HepG2 (cell line): ENCODE data around the gene GSK3B. TPM values are rescaled to one million over a fixed set of nuclear protein-coding genes. Genes with fewer than 3 reads are reported as not detected.

Source experiments
- ATAC-seq: fragments of 200-7000 bp; cut with Tn5 transposase; 3 replicates; pipeline ENCODE4 v1.9.1; 2020; ENCODE audit warnings: mild to moderate bottlenecking, moderate library complexity
- BruUV-seq: library from RNA; stranded (reverse); fragments of 400-500 nt; replicated peaks from 2 replicates; lab custom pipeline; 2021; lab: Mats Ljungman, UMichigan
- CTCF ChIA-PET: fragments of 300-600 bp; formaldehyde crosslinking; extraction: SDS; loops from one replicate; lab custom pipeline; 2021; ENCODE audit warnings: low total read pairs, inconsistent platforms, low intra/inter-chr PET ratio; lab: Yijun Ruan, JAX
- POLR2A ChIA-PET: fragments of 350-600 bp; sonication (Branson Sonifier 250); formaldehyde crosslinking; loops from one replicate; lab custom pipeline; 2020; ENCODE audit warnings: antibody characterized with exemption, inconsistent platforms; lab: Yijun Ruan, JAX
- DNase-seq: peaks from one replicate; pipeline ENCODE4 v3.0.0-alpha.2; 2015; ENCODE audit warnings: low spot score
- FAIRE-seq: peaks from 3 replicates; lab custom pipeline; 2011; peaks lifted over from hg19 to GRCh38; lab: Jason Lieb, UNC
- H2AFZ ChIP-seq: one replicate; pipeline ENCODE4 v1.6.1; 2011; ENCODE audit warnings: low read length, inconsistent platforms
- H3K27ac ChIP-seq: fragments of 300-600 bp; 3 replicates; pipeline ENCODE4 v1.8.0; 2011; ENCODE audit warnings: mixed run types, mild to moderate bottlenecking, mixed read lengths, low read length, inconsistent platforms; ENCODE audit not compliant: insufficient read depth; ENCODE audit errors: extremely low read length
- H3K27me3 ChIP-seq, 2 experiments: fragments of 200-600 bp in 1 of 2; 2 replicates in 1 of 2; 3 replicates in 1 of 2; pipeline versions ENCODE4 v1.6.0 to v1.8.0; 2011; ENCODE audit warnings: low read length in 2 of 2, mild to moderate bottlenecking in 2 of 2, moderate library complexity in 2 of 2, inconsistent platforms in 1 of 2; ENCODE audit not compliant: insufficient read depth in 2 of 2, control insufficient read depth in 1 of 2
- H3K36me3 ChIP-seq, 2 experiments: fragments of 200-600 bp in 1 of 2; replicated peaks in 1 of 2; 2 replicates in 1 of 2; 3 replicates in 1 of 2; pipeline versions ENCODE4 v1.5.1 to v1.8.0; 2011; ENCODE audit warnings: low read length in 2 of 2, inconsistent platforms in 1 of 2; ENCODE audit not compliant: insufficient read depth in 2 of 2, control insufficient read depth in 1 of 2
- H3K4me1 ChIP-seq: 2 replicates; pipeline ENCODE4 v1.5.1; 2012; ENCODE audit warnings: low read length, inconsistent platforms; ENCODE audit not compliant: insufficient read depth
- H3K4me2 ChIP-seq: 2 replicates; pipeline ENCODE4 v1.6.0; 2011; ENCODE audit warnings: low read depth, low read length, inconsistent platforms
- H3K4me3 ChIP-seq, 3 experiments: fragments of 200-600 bp in 1 of 3; sonication (generic), shearing (Covaris generic) in 1 of 3; replicated peaks in 1 of 3; 2 replicates each; pipeline ENCODE4 v1.5.1; 2011 to 2016; ENCODE audit warnings: low read length in 3 of 3, inconsistent platforms in 2 of 3, low read depth in 2 of 3, mild to moderate bottlenecking in 2 of 3, control low read depth in 1 of 3, mixed read lengths in 1 of 3; ENCODE audit not compliant: insufficient read depth in 1 of 3
- H3K79me2 ChIP-seq: one replicate; pipeline ENCODE4 v1.6.1; 2011; ENCODE audit warnings: low read length, inconsistent platforms; ENCODE audit not compliant: insufficient read depth
- H3K9ac ChIP-seq: 2 replicates; pipeline ENCODE4 v1.6.0; 2011; ENCODE audit warnings: mild to moderate bottlenecking, low read depth, low read length, inconsistent platforms; ENCODE audit not compliant: insufficient read depth
- H3K9me3 ChIP-seq: 2 replicates; pipeline ENCODE4 v1.5.1; 2012; ENCODE audit warnings: mild to moderate bottlenecking, low read length
- H4K20me1 ChIP-seq: 2 replicates; pipeline ENCODE4 v1.6.0; 2011; ENCODE audit warnings: inconsistent platforms, mild to moderate bottlenecking, low read length, moderate library complexity; ENCODE audit not compliant: insufficient read depth
- ATF1 ChIP-seq: IDR thresholded peaks from 2 replicates; pipeline ENCODE4 v1.6.1; 2016; ENCODE audit warnings: mild to moderate bottlenecking, control low read depth
- BHLHE40 ChIP-seq: IDR thresholded peaks from 2 replicates; pipeline ENCODE4 v1.6.1; 2011; ENCODE audit warnings: low read length, improper control_type of control experiment
- CC2D1A ChIP-seq: sonication (generic); formaldehyde crosslinking; IDR thresholded peaks from 2 replicates; pipeline ENCODE4 v1.8.1; 2023; ENCODE audit warnings: mild to moderate bottlenecking, missing genetic modification reagents
- GTF3A ChIP-seq: sonication (generic); formaldehyde crosslinking; conservative IDR thresholded peaks from 2 replicates; pipeline ENCODE4 v1.4.0; 2020; ENCODE audit warnings: mild to moderate bottlenecking, missing genetic modification reagents
- HNF4A ChIP-seq: sonication (generic); formaldehyde crosslinking; IDR thresholded peaks from 2 replicates; pipeline ENCODE4 v1.4.0; 2020; ENCODE audit warnings: missing genetic modification reagents
- KAT2B ChIP-seq: fragments of 150-350 bp; IDR thresholded peaks from 2 replicates; pipeline ENCODE4 v1.6.1; 2014; ENCODE audit warnings: low read depth, low read length, borderline replicate concordance
- NR1H2 ChIP-seq: sonication (generic); formaldehyde crosslinking; IDR thresholded peaks from 2 replicates; pipeline ENCODE4 v1.8.1; 2022; ENCODE audit warnings: low read depth, missing genetic modification reagents, borderline replicate concordance
- PHF20 ChIP-seq: sonication (generic); formaldehyde crosslinking; IDR thresholded peaks from 2 replicates; pipeline ENCODE4 v1.5.0; 2020; ENCODE audit warnings: mild to moderate bottlenecking, missing genetic modification reagents
- SRF ChIP-seq: IDR thresholded peaks from 2 replicates; pipeline ENCODE4 v1.6.1; 2011; ENCODE audit warnings: mild to moderate bottlenecking, low read depth, low read length, moderate library complexity
- ZFX ChIP-seq: sonication (generic); formaldehyde crosslinking; IDR thresholded peaks from 2 replicates; pipeline ENCODE4 v1.4.0; 2020; ENCODE audit warnings: mild to moderate bottlenecking, low read depth, missing genetic modification reagents, moderate library complexity
- ZNF124 ChIP-seq: sonication (generic); formaldehyde crosslinking; IDR thresholded peaks from 2 replicates; pipeline ENCODE4 v1.4.0; 2020; ENCODE audit warnings: missing genetic modification reagents
- ZNF180 ChIP-seq: sonication (generic); formaldehyde crosslinking; IDR thresholded peaks from 2 replicates; pipeline ENCODE4 v1.4.0; 2020; ENCODE audit warnings: low read depth, missing genetic modification reagents, borderline replicate concordance
- ZNF263 ChIP-seq: sonication (generic); formaldehyde crosslinking; IDR thresholded peaks from 2 replicates; pipeline ENCODE4 v1.4.0; 2020; ENCODE audit warnings: missing genetic modification reagents
- ZNF766 ChIP-seq: sonication (generic); formaldehyde crosslinking; IDR thresholded peaks from 2 replicates; pipeline ENCODE4 v1.5.0; 2020; ENCODE audit warnings: missing genetic modification reagents, borderline replicate concordance
- ZNF839 ChIP-seq: sonication (generic); formaldehyde crosslinking; IDR thresholded peaks from 2 replicates; pipeline ENCODE4 v1.4.0; 2020; ENCODE audit warnings: missing genetic modification reagents, mild to moderate bottlenecking, borderline replicate concordance
- WGBS: methylation state at CpG from one replicate; pipeline ENCODE4 v1.1.6; 2017; ENCODE audit warnings: low lambda C conversion rate; 5-methylcytosine and 5-hydroxymethylcytosine counted together
- in situ Hi-C: cut with HindIII; loops from 2 replicates; pipeline ENCODE4 v1.10.0; 2017; ENCODE audit warnings: low pct_unique_long_range_greater_than_20kb; ENCODE audit not compliant: extremely low pct_ligation_motif_present
- intact Hi-C: fragments of 100-400 bp; cut with micrococcal nuclease; formaldehyde crosslinking; loops from one replicate; pipeline ENCODE4 v1.10.0; 2022; ENCODE audit not compliant: unreplicated experiment
- polyA plus RNA-seq, 8 experiments: library from polyadenylated mRNA; depleted of rRNA in 3 of 8; stranded (reverse) in 7 of 8; unstranded in 1 of 8; fragments of >200 nt; fragmentation: Illumina TruSeq in 4 of 8; extraction: Trizol in 4 of 8; gene quantifications; 2 replicates each; pipeline versions ENCODE4 v1.2.1 to v1.2.3, GENCODE V29; 2011 to 2016; ENCODE audit warnings: low read depth in 4 of 8, missing spikeins in 1 of 8, mixed read lengths in 1 of 8; ENCODE audit not compliant: insufficient read depth in 1 of 8
- total RNA-seq, 5 experiments: library from RNA; depleted of rRNA; stranded (reverse); fragments of >200 nt; fragmentation: Illumina TruSeq; extraction: Trizol; gene quantifications; 2 replicates each; pipeline ENCODE4 v1.2.3, GENCODE V29; 2016; ENCODE audit warnings: low read depth in 1 of 5
- TF ChIP-seq, protein P1 (sequence below): sonication (generic); formaldehyde crosslinking; IDR thresholded peaks from 2 replicates; pipeline ENCODE4 v1.4.0; 2020; ENCODE audit warnings: missing genetic modification reagents, borderline replicate concordance
- TF ChIP-seq, protein P2 (sequence below): fragments of 450-650 bp; IDR thresholded peaks from 2 replicates; pipeline ENCODE4 v1.6.1; 2016
- TF ChIP-seq, protein P3 (sequence below): sonication (generic); formaldehyde crosslinking; IDR thresholded peaks from 2 replicates; pipeline ENCODE4 v1.4.0; 2020; ENCODE audit warnings: mild to moderate bottlenecking, missing genetic modification reagents
- TF ChIP-seq, protein P4 (sequence below): sonication (generic); formaldehyde crosslinking; IDR thresholded peaks from 2 replicates; pipeline ENCODE4 v1.4.0; 2020; ENCODE audit warnings: missing genetic modification reagents
- TF ChIP-seq, protein P5 (sequence below), 2 experiments: fragments of 450-650 bp in 1 of 2; sonication (generic) in 1 of 2; formaldehyde crosslinking; IDR thresholded peaks; 2 replicates each; pipeline versions ENCODE4 v1.5.0 to v1.8.0; 2020 to 2022; ENCODE audit warnings: mild to moderate bottlenecking in 1 of 2, missing genetic modification reagents in 1 of 2

GSK3B gene
- total and polyA plus RNA-seq, 2 of the 13 experiments (the other 11 are each of a cell fraction or from before 2014, with no cell fraction given): 22.3 to 30.1 TPM

DNA sequence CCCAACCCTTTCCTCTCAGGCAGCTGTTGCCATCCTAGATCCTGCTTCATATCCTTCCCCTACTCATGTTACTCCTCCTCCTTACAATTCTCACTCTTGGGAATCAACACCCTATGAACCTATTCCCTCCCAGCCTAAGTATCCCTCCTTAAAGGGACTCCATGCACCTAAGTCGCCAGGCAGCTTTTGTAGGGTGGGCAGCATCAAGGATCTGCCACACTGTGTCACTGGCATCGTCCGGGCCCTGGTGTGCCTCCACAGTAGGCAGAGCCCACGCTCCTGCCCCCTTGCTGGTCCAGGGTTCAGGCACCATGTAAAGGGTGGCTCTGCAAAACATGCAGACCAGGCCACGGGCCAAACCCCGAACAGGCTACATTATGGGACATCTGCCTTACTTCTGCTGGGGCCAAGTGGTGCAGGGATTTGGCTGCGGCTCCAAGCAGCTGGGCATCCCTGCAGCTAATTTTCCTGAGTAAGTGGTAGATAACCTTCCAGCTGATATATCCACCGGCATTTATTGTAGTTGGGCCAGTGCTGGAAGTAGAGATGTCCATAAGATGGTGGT lies 53.4 kb downstream of the GSK3B start:
- CTCF ChIA-PET: no interaction called here
- Histone ChIP-seq H3K9ac (no peak overlapping the region), H3K9me3 (peaks cover 31% of the 10 kb centered on the region), H3K4me3 (no peak overlapping the region), H3K4me2 (no peak overlapping the region), H3K79me2 (peaks cover 91% of the 10 kb centered on the region), H2AFZ (no peak overlapping the region), H3K27ac (no peak overlapping the region), H3K27me3 (no peaks in the 10 kb centered on the region; a peak in 1 of 5 replicates), H3K4me1 (no peaks in the 10 kb centered on the region), H4K20me1 (peaks cover 4% of the 10 kb centered on the region), H3K36me3 (peaks cover 0 to 2% of the 10 kb centered on the region in 2 experiments; a peak in 2 of 5 replicates)
- no TSS peak for BruUV-seq
- WGBS: 97% methylated on average over 8 of the region's 8 CpGs
- in situ Hi-C loops (no loop called here), intact Hi-C loops (no loop called here)
- ATAC-seq (no peak), FAIRE-seq (no peak), DNase-seq (no peak)
- POLR2A ChIA-PET: no interaction called here
- TF ChIP-seq ZNF766 (CRISPR knock-in tag) (no peak), SRF (no peak), ZNF124 (no peak), BHLHE40 (no peak), NR1H2 (no peak), HNF4A (no peak), CC2D1A (no peak), KAT2B (no peak), GTF3A (CRISPR knock-in tag) (no peak), ZFX (no peak), ZNF180 (CRISPR knock-in tag) (no peak), ZNF839 (CRISPR knock-in tag) (no peak), ATF1 (CRISPR knock-in tag) (no peak), PHF20 (no peak), ZNF263 (CRISPR knock-in tag) (no peak)
- TF ChIP-seq, protein P1, sequence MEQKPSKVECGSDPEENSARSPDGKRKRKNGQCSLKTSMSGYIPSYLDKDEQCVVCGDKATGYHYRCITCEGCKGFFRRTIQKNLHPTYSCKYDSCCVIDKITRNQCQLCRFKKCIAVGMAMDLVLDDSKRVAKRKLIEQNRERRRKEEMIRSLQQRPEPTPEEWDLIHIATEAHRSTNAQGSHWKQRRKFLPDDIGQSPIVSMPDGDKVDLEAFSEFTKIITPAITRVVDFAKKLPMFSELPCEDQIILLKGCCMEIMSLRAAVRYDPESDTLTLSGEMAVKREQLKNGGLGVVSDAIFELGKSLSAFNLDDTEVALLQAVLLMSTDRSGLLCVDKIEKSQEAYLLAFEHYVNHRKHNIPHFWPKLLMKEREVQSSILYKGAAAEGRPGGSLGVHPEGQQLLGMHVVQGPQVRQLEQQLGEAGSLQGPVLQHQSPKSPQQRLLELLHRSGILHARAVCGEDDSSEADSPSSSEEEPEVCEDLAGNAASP: no peak
- TF ChIP-seq, protein P2, sequence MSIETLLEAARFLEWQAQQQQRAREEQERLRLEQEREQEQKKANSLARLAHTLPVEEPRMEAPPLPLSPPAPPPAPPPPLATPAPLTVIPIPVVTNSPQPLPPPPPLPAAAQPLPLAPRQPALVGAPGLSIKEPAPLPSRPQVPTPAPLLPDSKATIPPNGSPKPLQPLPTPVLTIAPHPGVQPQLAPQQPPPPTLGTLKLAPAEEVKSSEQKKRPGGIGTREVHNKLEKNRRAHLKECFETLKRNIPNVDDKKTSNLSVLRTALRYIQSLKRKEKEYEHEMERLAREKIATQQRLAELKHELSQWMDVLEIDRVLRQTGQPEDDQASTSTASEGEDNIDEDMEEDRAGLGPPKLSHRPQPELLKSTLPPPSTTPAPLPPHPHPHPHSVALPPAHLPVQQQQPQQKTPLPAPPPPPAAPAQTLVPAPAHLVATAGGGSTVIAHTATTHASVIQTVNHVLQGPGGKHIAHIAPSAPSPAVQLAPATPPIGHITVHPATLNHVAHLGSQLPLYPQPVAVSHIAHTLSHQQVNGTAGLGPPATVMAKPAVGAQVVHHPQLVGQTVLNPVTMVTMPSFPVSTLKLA: no peak
- TF ChIP-seq, protein P3, sequence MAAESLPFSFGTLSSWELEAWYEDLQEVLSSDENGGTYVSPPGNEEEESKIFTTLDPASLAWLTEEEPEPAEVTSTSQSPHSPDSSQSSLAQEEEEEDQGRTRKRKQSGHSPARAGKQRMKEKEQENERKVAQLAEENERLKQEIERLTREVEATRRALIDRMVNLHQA (CRISPR knock-in tag): no peak
- TF ChIP-seq, protein P4, sequence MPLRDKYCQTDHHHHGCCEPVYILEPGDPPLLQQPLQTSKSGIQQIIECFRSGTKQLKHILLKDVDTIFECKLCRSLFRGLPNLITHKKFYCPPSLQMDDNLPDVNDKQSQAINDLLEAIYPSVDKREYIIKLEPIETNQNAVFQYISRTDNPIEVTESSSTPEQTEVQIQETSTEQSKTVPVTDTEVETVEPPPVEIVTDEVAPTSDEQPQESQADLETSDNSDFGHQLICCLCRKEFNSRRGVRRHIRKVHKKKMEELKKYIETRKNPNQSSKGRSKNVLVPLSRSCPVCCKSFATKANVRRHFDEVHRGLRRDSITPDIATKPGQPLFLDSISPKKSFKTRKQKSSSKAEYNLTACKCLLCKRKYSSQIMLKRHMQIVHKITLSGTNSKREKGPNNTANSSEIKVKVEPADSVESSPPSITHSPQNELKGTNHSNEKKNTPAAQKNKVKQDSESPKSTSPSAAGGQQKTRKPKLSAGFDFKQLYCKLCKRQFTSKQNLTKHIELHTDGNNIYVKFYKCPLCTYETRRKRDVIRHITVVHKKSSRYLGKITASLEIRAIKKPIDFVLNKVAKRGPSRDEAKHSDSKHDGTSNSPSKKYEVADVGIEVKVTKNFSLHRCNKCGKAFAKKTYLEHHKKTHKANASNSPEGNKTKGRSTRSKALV (CRISPR knock-in tag): no peak
- TF ChIP-seq, protein P5, sequence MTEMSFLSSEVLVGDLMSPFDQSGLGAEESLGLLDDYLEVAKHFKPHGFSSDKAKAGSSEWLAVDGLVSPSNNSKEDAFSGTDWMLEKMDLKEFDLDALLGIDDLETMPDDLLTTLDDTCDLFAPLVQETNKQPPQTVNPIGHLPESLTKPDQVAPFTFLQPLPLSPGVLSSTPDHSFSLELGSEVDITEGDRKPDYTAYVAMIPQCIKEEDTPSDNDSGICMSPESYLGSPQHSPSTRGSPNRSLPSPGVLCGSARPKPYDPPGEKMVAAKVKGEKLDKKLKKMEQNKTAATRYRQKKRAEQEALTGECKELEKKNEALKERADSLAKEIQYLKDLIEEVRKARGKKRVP (CRISPR knock-in tag; IDR thresholded peaks at IDR 0.05): no peak
- TF ChIP-seq, all 625 proteins: peak for 0
